Measurements from ENCODE around the gene PHYKPL. TPM values are rescaled to one million over a fixed set of nuclear protein-coding genes. Genes with fewer than 3 reads are reported as not detected.

PHYKPL gene
- total and polyA plus RNA-seq, 2 of the 13 experiments (the other 11 are each of a cell fraction or from before 2014, with no cell fraction given): 18.0 to 78.6 TPM

GRCh38 chr5:178279026-178279722 is 46.6 kb upstream of the PHYKPL start:
- no peaks in the 10 kb centered on the region for H3K36me3 ChIP-seq (replicated peaks in 1 of 2; ENCODE audit: control insufficient read depth in 1 of 2, insufficient read depth in 2 of 2, low read length in 2 of 2)
- no peak overlapping the region for H3K4me3 ChIP-seq (replicated peaks in 1 of 3; ENCODE audit: insufficient read depth in 1 of 3, low read depth in 2 of 3, low read length in 3 of 3)
- H3K79me2 ChIP-seq (ENCODE audit: insufficient read depth, low read length): no peaks in the 10 kb centered on the region
- H3K9me3 ChIP-seq (ENCODE audit: low read length): peaks cover 12% of the 10 kb centered on the region
- H3K4me1 ChIP-seq (ENCODE audit: insufficient read depth, low read length): peaks cover 19% of the 10 kb centered on the region
- no peak overlapping the region for H2AFZ ChIP-seq (ENCODE audit: low read length)
- no TSS peak for BruUV-seq (replicated peaks)
- no peaks in the 10 kb centered on the region for H4K20me1 ChIP-seq (ENCODE audit: insufficient read depth, low read length)
- ChIA-PET POLR2A (no interaction called here), CTCF (ENCODE audit: low intra/inter-chr PET ratio, low total read pairs) (interaction anchor here (0.8 to 1.6 kb wide), 4 partner anchors 272 to 1214 kb away, joined by 3 to 27 read pairs (median 6); no protein-coding TSS in a partner anchor)
- H3K4me2 ChIP-seq (ENCODE audit: low read depth, low read length): no peak overlapping the region
- intact Hi-C loops (cut with micrococcal nuclease; ENCODE audit: unreplicated experiment): no loop called here
- ATAC-seq (no peak), DNase-seq (ENCODE audit: low spot score) (no peak), FAIRE-seq (no peak)
- in situ Hi-C loops (cut with HindIII; ENCODE audit: extremely low pct_ligation_motif_present, low pct_unique_long_range_greater_than_20kb): loop anchor here (5.0 kb wide), 1 partner anchor 273 kb away; no protein-coding TSS in a partner anchor
- WGBS (ENCODE audit: low lambda C conversion rate): 50% methylated on average over 8 of the region's 14 CpGs
- no peak overlapping the region for H3K9ac ChIP-seq (ENCODE audit: insufficient read depth, low read depth, low read length)
- no peak overlapping the region for H3K27ac ChIP-seq (ENCODE audit: extremely low read length, insufficient read depth, low read length)
- peaks cover 2 to 38% of the 10 kb centered on the region in 2 experiments; a peak in 4 of 5 replicates for H3K27me3 ChIP-seq (ENCODE audit: control insufficient read depth in 1 of 2, insufficient read depth in 2 of 2, low read length in 2 of 2)
- TF ChIP-seq PHF20 (CRISPR knock-in tag; IDR thresholded peaks at IDR 0.05): no peak
- no peak for TF ChIP-seq LCORL (IDR thresholded peaks at IDR 0.05)
- no peak for TF ChIP-seq LCORL (CRISPR knock-in tag; IDR thresholded peaks at IDR 0.05)
- TF ChIP-seq BCL3 (CRISPR knock-in tag; IDR thresholded peaks at IDR 0.05): no peak
- no peak for TF ChIP-seq HBP1 (CRISPR knock-in tag; IDR thresholded peaks at IDR 0.05; ENCODE audit: low read depth)
- TF ChIP-seq ZNF367 (CRISPR knock-in tag; IDR thresholded peaks at IDR 0.05; ENCODE audit: borderline replicate concordance): no peak
- TF ChIP-seq LRRFIP1 (CRISPR knock-in tag; conservative IDR thresholded peaks at IDR 0.05): no peak
- no peak for TF ChIP-seq CSRNP1 (CRISPR knock-in tag; IDR thresholded peaks at IDR 0.05)
- no peak for TF ChIP-seq ZNF362 (CRISPR knock-in tag; IDR thresholded peaks at IDR 0.05; ENCODE audit: borderline replicate concordance)
- no peak for TF ChIP-seq HNF1B (CRISPR knock-in tag; IDR thresholded peaks at IDR 0.05)
- TF ChIP-seq SRSF4 (IDR thresholded peaks at IDR 0.05; ENCODE audit: low read depth, low read length, poor library complexity, severe bottlenecking): no peak
